NCI-H82 (cell line): Measurements from ENCODE around the gene TRIM25.
A peak's percentile ranks its signal among the peaks of the same experiment; 100 is the strongest.

ENCODE experiments used
- DNase-seq: peaks from one replicate; lab custom pipeline; 2025; lab: John Stamatoyannopoulos, UW

Gene TRIM25

GRCh38 chr17:56926704-56927103 is 12.9 kb upstream of the TRIM25 start:
- DNase-seq = no peak

- DNase-seq = no peak
These were observed 12.4 kb upstream of the TRIM25 start for GRCh38 chr17:56926270-56926669.

GRCh38 chr17:56925088-56925487 is 11.2 kb upstream of the TRIM25 start:
- DNase-seq = no peak

- no peak for DNase-seq
These were observed 5.9 kb upstream of the TRIM25 start for GRCh38 chr17:56919717-56920116.

GRCh38 chr17:56918916-56919315 is 5.1 kb upstream of the TRIM25 start:
- no peak for DNase-seq

DNA sequence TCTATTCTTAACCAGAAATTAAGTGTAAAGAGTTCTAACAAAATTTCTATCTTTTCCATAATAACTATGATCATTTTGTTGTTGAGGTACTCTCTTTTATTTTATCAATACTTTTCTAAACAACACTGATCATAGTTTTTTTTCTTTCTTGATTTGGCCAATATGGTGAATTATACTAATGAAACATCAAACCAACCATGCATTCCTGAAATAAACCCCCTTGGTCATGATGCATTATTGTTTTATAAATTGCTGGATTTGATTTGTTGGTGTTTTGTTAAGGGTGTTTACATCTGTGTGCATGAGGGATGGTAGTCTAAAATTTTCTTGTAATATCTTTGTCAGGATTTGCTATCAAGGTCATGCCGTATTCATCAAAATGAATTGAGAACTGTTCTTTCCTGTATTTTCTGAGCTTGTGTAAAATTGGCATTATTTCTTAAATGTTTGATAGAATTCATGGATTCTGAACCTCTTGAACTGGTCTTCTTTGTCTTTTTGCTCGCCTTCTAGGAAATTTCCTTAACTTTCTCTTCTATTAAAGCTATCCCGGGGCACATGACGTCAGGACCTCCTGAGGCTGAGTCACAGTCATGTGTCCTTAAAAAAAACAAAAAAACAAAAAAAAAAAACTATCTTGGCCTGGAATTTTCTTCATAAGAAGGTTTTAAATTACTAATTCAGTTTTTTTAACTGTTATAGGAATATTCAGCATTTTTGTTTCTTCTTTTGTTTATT is 3.9 kb upstream of the TRIM25 start:
- no peak for DNase-seq

GRCh38 chr17:56914581-56915273 is 878 bp upstream of the TRIM25 start:
- peak; percentile 53 for DNase-seq

- DNase-seq = peak; percentile 63
These were observed 439 bp downstream of the TRIM25 start for GRCh38 chr17:56913353-56913866.

DNA sequence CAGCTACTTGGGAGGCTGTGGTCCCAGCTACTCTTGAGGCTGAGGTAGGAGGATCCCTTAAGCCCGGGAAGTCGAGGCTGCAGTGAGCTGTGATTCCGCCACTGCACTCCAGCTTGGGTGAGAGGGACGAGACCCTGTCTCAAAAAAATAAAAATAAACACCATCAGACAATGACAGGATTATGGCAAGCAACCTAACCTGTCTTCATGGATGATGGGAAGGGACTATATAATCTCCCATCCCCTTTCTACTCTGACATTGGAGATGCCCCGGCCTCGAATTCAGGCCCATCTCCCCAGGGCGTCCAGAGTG is 893 bp downstream of the TRIM25 start:
- DNase-seq = no peak

DNA sequence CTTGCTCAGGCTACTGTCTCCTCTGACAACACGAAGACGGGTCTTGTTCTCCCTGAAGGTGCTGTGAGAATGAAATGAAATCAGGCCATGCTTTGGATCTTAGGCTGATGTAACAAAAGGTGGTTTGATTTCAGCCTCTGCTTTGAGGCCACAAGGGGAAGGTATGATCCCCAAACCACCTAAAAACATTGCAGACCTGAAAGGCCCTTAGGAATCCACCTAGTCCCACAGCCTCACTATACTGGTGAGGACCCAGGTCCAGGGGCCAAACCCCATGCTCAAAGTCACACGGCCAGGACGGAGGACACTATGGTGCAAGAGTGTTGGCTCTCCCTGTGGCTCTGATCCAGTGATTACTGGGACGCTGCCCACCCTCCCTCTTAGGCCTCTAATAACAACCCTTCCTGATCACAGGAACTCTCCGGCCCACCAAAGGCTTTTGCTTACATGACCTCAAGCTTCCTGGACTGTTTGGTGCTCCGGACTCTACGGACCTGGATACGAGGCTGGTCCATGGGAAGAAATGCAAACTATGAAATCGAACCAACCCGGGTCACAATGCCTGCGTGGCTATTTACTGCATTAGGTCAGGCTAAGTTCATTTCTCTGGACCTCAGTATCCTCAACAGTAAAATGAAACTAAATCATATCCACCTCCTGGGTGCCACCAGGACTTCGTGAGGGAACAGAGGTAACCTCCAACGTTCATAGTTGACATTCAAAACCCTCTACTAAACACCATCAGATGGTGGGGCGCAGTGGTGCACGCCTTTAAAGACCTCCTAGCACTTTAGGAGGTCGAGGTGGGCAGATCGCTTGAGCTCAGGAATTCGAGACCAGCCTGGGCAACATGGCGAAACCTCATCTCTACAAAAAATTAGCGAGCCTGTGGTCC is 1.5 kb downstream of the TRIM25 start:
- no peak for DNase-seq

- no peak for DNase-seq
These were observed 3.2 kb downstream of the TRIM25 start for GRCh38 chr17:56910509-56911235.

GRCh38 chr17:56909742-56910508 is 3.9 kb downstream of the TRIM25 start:
- no peak for DNase-seq

DNA sequence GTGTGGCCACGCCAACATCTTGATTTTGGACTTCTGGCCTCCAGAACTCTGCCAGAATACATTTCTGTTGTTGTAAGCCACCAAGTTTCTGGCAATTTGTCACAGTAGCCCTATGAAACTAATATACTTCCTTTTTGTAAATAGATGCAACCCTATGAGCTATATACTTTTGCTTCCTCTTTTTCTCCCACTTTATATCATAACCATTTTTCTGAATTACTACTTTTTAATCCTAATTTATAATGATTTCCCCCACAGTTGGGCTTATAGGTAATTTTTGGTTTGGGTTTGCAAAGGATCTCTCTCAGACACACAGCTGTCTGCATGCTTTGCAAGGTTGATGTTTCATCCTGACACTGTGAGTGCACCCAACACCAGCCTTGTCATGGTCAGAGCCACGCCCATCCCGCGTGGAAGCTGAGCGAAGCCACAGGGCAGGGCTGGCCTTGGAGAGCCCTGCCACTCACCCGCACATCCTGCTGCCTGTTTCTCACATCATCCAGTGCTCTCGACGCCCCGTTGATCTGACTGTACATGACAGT is 5.8 kb downstream of the TRIM25 start:
- no peak for DNase-seq

GRCh38 chr17:56903560-56903959 is 10.3 kb downstream of the TRIM25 start:
- DNase-seq = no peak

DNA sequence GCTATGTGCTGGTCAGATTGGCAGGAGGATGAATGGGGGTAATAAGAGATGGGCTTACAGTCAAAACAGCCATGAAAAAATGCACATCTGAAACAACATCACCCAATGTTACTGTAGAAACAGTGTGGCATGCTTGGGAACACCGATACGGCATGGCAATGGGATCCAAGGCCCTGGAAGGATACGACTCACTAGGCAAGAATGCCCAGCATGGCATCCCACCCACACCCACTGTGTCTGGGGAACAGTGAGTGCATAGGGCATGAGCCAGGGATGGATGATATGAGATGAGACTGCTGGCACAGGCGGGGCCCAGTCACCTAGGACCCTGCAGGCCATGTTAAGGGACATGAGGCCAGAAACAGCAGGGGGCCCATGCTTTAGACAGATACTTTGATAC is 11.5 kb downstream of the TRIM25 start:
- DNase-seq = no peak

GRCh38 chr17:56899403-56899802 is 14.4 kb downstream of the TRIM25 start:
- no peak for DNase-seq

- no peak for DNase-seq
These were observed 15.0 kb downstream of the TRIM25 start for GRCh38 chr17:56898874-56899273.

- no peak for DNase-seq
These were observed 16.0 kb downstream of the TRIM25 start for GRCh38 chr17:56897646-56898424.

DNA sequence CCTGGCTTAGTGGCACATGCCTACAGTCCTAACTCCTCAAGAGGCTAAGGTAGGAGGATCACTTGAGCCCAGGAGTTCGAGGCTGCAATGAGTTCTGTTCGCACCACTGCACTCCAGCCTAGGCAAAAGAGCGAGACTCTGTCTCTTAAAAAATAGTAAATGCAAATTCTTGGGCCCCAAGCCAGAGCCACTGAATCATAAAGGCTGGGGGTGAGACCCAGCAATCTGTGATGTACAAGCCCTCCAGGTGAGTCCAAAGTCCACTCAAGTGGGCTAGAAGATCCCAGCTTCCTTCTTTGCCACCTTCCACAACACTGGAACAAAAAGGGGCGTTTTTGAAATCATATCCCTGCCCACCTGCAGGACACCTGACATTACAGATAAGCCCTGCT is 16.9 kb downstream of the TRIM25 start:
- DNase-seq = no peak
